Stimulated activated CD4-positive, alpha-beta T cell treated with anti-CD3 and anti-CD28 coated beads, Interleukin-12 subunit alpha, Interleukin-12 subunit beta, amount 100 ng/mL, for 4 hours (primary cell): ENCODE data around the gene ARMC7.
"Not testable (repeated sequence)": the region's sequence is repeated elsewhere in the genome, so short reads cannot be mapped to it uniquely, and the experiment has no call there.

Source experiments
- DNase-seq: peaks from one replicate; pipeline ENCODE4 v3.0.0-alpha.2; 2020

Gene ARMC7

DNA sequence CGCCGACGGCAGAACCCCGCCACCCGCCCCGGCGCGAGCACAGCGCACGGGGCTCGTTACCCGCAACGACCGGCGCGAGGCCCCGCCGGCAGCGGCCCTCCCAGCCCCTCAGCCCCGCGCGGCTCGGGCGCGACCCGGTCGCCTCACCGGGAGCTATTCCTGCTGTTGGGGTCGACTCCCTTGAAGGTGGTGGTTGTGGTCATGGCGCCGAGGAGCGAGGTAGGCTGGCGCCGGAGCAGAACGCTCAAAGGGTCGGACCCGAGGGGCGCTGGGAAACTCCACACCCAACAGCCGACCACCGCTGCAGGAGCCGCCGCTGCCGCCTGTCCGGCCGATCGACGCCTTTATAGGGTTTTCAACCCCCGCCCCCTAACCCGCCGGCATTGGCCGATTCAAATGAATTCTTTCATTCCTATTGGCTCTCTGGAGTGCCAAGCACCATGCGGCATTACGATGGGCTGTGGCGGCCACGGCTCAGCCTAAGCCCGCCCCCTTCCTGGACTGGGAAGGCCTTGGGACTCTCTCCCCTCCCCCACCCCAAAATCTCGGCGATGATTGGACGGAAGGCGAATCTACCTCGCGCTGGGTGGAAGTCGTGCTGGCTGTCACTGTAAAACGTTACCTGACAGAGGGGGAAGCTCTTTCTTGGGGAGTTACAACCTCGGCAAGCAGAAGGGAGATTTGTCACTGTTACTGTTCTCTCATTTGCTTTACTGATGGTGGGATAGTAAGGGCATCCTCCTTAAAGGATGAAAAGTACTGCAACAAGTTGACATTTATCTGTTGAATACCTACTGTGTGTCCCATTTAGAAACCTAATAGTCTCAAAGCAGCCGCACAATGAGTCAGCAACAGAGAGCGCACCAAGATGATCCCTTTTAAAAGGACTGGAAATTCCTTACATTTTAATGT lies 44.7 kb downstream of the ARMC7 start, which contains the start of gene JPT1:
Gene JPT1 (minus strand): TSS at position 318 of the 912 bp plus-strand sequence. CDS start 115 bp downstream, at position 203.
- peak; percentile 95 for DNase-seq

DNA sequence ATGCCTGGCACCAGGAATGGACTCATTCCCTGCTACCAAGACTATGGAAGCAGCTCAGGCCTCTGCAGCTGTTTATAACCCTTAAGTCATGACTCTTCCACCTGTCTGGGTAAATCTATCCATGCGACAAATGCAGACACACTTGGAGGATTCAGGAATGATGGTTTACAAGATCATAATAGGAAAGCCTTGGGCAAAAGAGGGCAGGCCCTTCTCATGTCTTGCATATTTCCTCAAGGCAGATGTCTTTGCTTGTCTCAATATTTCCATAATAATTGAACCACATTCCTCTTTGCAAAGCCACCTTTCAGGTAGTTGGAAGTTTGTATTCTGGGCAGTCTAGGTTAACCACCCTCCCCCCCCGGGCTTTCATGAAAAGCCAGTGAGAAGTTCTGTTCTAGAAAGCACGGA lies 45.4 kb downstream of the ARMC7 start:
- DNase-seq, result no peak

GRCh38 chr17:75158480-75158879 lies 48.7 kb downstream of the ARMC7 start:
- not testable (repeated sequence) for DNase-seq

DNA sequence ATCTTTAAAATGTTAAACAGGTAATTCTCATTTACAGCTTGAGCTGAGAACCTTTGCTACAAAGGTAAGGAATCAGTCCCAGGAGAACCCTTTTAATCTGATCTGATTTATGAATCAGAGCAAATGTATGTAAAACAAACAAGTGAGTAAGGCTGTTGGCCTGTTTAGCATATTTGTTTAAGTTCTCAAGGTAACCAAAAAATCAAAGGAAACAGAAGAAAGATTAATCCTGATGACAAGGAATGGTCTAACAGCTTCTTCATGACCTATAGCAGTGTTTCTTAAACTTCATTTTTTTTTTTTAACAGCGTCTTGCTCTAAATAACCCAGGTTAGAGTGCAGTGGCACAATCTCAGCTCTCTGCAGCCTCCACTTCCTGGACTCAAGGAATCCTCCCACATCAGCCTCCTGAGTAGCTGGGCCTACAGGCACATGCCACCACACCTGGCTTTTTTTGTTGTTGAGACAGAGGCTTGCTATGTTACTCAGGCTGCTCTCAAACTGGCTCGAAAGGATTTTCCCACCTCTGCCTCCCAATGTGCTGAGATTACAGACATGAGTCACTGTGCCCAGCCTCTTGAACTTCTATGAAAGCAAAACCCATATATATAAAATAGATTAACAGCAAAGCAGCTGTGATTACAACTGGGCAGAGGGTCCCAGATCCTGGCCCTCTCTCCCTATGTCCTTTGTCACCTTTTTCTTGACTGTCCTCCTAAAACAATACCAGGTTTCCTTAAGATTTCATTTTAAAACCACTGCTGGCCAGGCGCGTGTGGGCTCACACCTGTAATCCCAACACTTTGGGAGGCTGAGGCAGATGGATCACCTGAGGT lies 49.6 kb downstream of the ARMC7 start:
- no peak for DNase-seq

- no peak for DNase-seq
Measured at GRCh38 chr17:75160211-75160610, 50.4 kb downstream of the ARMC7 start.

- DNase-seq, result no peak
Measured at GRCh38 chr17:75163074-75163473, 53.3 kb downstream of the ARMC7 start.

- not testable (repeated sequence) for DNase-seq
Measured at GRCh38 chr17:75164606-75165005, 54.8 kb downstream of the ARMC7 start.

DNA sequence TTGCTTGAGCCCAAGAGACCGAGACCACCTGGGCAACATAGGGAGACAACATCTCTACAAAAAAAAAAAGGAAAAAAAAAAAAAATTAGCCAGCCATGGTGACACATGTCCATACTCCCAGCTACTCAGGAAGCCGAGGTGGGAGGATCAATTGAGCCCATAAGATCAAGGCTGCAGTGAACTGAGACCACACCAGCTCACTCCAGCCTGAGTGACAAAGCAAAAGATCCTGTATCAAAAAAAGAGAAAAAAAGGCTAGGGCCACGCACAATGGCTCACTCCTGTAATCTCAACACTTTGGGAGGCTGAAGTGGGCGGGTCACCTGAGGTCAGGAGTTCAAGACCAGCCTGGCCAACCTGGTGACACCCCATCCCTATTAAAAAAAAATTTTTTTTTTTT lies 59.2 kb downstream of the ARMC7 start:
- no peak for DNase-seq

DNA sequence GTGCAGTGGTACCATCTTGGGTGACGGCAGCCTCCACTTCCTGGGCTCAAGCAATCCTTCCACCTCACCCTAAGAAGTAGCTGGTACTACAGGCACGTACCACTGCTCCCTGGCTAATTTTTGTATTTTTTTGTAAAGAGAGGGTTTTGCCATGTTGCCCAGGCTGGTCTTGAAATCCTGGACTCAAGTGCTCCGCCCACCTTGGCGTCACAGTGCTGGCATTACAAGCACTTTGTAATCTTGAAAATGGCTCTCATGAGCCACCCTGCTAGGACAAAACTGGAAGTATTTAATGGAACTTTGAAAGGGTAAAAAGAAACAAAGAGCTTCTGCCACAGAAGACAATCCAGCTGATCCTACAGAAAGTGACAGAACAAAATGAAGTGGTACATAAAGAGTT lies 63.8 kb downstream of the ARMC7 start:
- no peak for DNase-seq

GRCh38 chr17:75174996-75175395 lies 65.2 kb downstream of the ARMC7 start:
- DNase-seq, result no peak

GRCh38 chr17:75176625-75177024 lies 66.9 kb downstream of the ARMC7 start:
- no peak for DNase-seq

DNA sequence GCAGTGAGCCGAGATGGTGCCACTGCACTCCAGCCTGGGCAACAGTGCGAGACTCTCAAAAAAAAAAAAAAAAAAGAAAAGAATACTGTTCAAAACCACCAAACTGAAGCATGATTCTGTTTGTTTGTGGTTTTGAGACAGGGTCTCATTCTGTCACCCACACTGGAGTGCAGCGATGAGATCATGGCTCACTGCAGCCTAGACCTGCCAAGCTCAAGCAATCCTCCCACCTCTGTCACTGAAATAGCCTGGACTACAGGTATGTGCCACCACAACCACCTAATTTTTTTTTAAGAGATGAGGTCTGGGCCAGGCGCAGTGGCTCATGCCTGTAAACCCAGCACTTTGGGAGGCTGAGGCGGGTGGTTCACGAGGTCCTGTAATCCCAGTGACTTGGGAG lies 68.7 kb downstream of the ARMC7 start:
- DNase-seq, result no peak
